ENCODE data around the gene NFYC.

GRCh38 chr1:40653851-40654537 is 37.5 kb upstream of the NFYC start:
- TF ChIP-seq YY1 (IDR thresholded peaks at IDR 0.05; ENCODE audit: extremely low read depth, insufficient replicate concordance, low read depth, low read length) (no peak), EZH2phosphoT487 (IDR thresholded peaks at IDR 0.05; ENCODE audit: borderline replicate concordance) (no peak), POLR2A (IDR thresholded peaks at IDR 0.05; ENCODE audit: borderline replicate concordance, extremely low read depth, insufficient read depth, insufficient read length) (no peak), SP1 (IDR thresholded peaks at IDR 0.05; ENCODE audit: low read depth) (no peak), CTCF (IDR thresholded peaks at IDR 0.05 in 2 of 3, conservative IDR thresholded peaks at IDR 0.05 in 1 of 3; ENCODE audit: borderline replicate concordance in 1 of 3, insufficient read depth in 1 of 3, low read depth in 2 of 3, low read length in 2 of 3) (no peak)
